Natural killer cell (primary cell): ENCODE data around the gene ATP12A. TPM values are rescaled to one million over a fixed set of nuclear protein-coding genes. Genes with fewer than 3 reads are reported as not detected.
"Not testable (repeated sequence)": the region's sequence is repeated elsewhere in the genome, so short reads cannot be mapped to it uniquely, and the experiment has no call there.

Experiments
- ATAC-seq, 3 donors: fragments of 150-1000 bp in 2 of 3; fragments of 200-7000 bp in 1 of 3; cut with Tn5 transposase; 1 replicate in 1 of 3; 2 replicates in 2 of 3; pipeline ENCODE4 v1.10.0; 2021; ENCODE audit warnings: mild to moderate bottlenecking in 2 of 3, moderate library complexity in 2 of 3
- DNase-seq, 2 donors: peaks; one replicate each; pipeline versions ENCODE4 v3.0.0 to v3.0.0-alpha.2; 2013 to 2021; ENCODE audit warnings: mixed read lengths in 1 of 2
- H3K27ac ChIP-seq: one replicate; pipeline ENCODE4 v1.5.1; 2013; ENCODE audit warnings: mild to moderate bottlenecking, low read length
- H3K27me3 ChIP-seq: one replicate; pipeline ENCODE4 v1.6.1; 2013; ENCODE audit warnings: low read length; ENCODE audit not compliant: control insufficient read depth, insufficient read depth
- H3K36me3 ChIP-seq: one replicate; pipeline ENCODE4 v1.6.1; 2013; ENCODE audit warnings: low read length; ENCODE audit not compliant: control insufficient read depth, insufficient read depth
- H3K4me1 ChIP-seq: one replicate; pipeline ENCODE4 v1.6.1; 2013; ENCODE audit warnings: low read length; ENCODE audit not compliant: control insufficient read depth, insufficient read depth
- H3K4me3 ChIP-seq: one replicate; pipeline ENCODE4 v1.5.1; 2013; ENCODE audit warnings: low read length
- H3K9me3 ChIP-seq: one replicate; pipeline ENCODE4 v1.6.1; 2013; ENCODE audit warnings: low read length; ENCODE audit not compliant: control insufficient read depth, insufficient read depth
- H3K27ac Mint-ChIP-seq, 2 donors: one replicate each; pipeline ENCODE4 v1.8.0; 2022; ENCODE audit warnings: mild to moderate bottlenecking in 2 of 2, mixed read lengths in 2 of 2, moderate library complexity in 1 of 2
- H3K27me3 Mint-ChIP-seq, 2 donors: one replicate each; pipeline ENCODE4 v1.8.0; 2022; ENCODE audit warnings: low read depth in 2 of 2, mixed read lengths in 2 of 2
- H3K36me3 Mint-ChIP-seq: one replicate; pipeline ENCODE4 v1.8.0; 2022; ENCODE audit warnings: mixed read lengths
- H3K4me1 Mint-ChIP-seq, 2 donors: one replicate each; pipeline ENCODE4 v1.8.0; 2022; ENCODE audit warnings: mixed read lengths in 2 of 2
- H3K4me3 Mint-ChIP-seq: one replicate; pipeline ENCODE4 v1.8.0; 2022; ENCODE audit warnings: mild to moderate bottlenecking, moderate library complexity, mixed read lengths
- H3K9me3 Mint-ChIP-seq, 2 donors: one replicate each; pipeline ENCODE4 v1.8.0; 2022; ENCODE audit warnings: mixed read lengths in 2 of 2
- CTCF ChIP-seq: fragments of 200-600 bp; IDR thresholded peaks from one replicate; pipeline ENCODE4 v1.8.0; 2022; ENCODE audit warnings: antibody characterized with exemption
- WGBS: methylation state at CpG from one replicate; pipeline ENCODE4 v1.1.7; 2013; ENCODE audit warnings: missing lambda C conversion rate; ENCODE audit not compliant: insufficient coverage; 5-methylcytosine and 5-hydroxymethylcytosine counted together
- intact Hi-C: fragments of 100-400 bp; cut with micrococcal nuclease; formaldehyde crosslinking; loops from one replicate; pipeline ENCODE4 v1.14.2; 2022
- total RNA-seq, 4 donors: library from RNA; stranded (reverse); fragments of 120-200 nt in 1 of 4; gene quantifications; one replicate each; pipeline versions ENCODE4 v1.2.3 to v1.2.4, GENCODE V29; 2013 to 2022

The ATP12A gene
- total RNA-seq, 3 donors from 2014 or later (not counting 1 experiment from before 2014, with no cell fraction given) = not detected

GRCh38 chr13:24724714-24725113 is 44.5 kb downstream of the ATP12A start:
- H3K27ac Mint-ChIP-seq = no peak overlapping the region
- Histone ChIP-seq H3K27me3 (no peaks in the 10 kb centered on the region), H3K9me3 (no peaks in the 10 kb centered on the region), H3K36me3 (no peaks in the 10 kb centered on the region), H3K4me1 (peaks cover 3% of the 10 kb centered on the region), H3K4me3 (no peak overlapping the region), H3K27ac (no peak overlapping the region)
- H3K27me3 Mint-ChIP-seq = peaks cover 13 to 15% of the 10 kb centered on the region in 2 donors
- WGBS = 77% methylated on average over 2 of the region's 2 CpGs
- H3K9me3 Mint-ChIP-seq = no peaks in the 10 kb centered on the region
- no peaks in the 10 kb centered on the region for H3K4me1 Mint-ChIP-seq
- H3K36me3 Mint-ChIP-seq = no peaks in the 10 kb centered on the region
- no peak for ATAC-seq
- H3K4me3 Mint-ChIP-seq = no peak overlapping the region
- intact Hi-C loops = loop anchor here (5.0 to 10.0 kb wide), 3 partner anchors 52 to 212 kb away; partner anchors contain the start of gene PARP4
- no peak for DNase-seq
- no peak for TF ChIP-seq CTCF

- H3K36me3 ChIP-seq = no peaks in the 10 kb centered on the region
- WGBS = 86% methylated on average over 5 of the region's 5 CpGs
- no peak for DNase-seq
- Mint-ChIP-seq H3K4me3 (no peak overlapping the region), H3K36me3 (no peaks in the 10 kb centered on the region), H3K4me1 (no peaks in the 10 kb centered on the region), H3K27me3 (peaks cover 10 to 13% of the 10 kb centered on the region in 2 donors), H3K27ac (no peak overlapping the region), H3K9me3 (no peaks in the 10 kb centered on the region)
- intact Hi-C loops = loop anchor here (5.0 to 10.0 kb wide), 3 partner anchors 53 to 213 kb away; partner anchors contain the start of gene PARP4
- H3K9me3 ChIP-seq = no peaks in the 10 kb centered on the region
- H3K4me1 ChIP-seq = peaks cover 3% of the 10 kb centered on the region
- ATAC-seq = no peak
- H3K27me3 ChIP-seq = no peaks in the 10 kb centered on the region
- H3K4me3 ChIP-seq = no peak overlapping the region
- no peak for TF ChIP-seq CTCF
- H3K27ac ChIP-seq = no peak overlapping the region
Measured at GRCh38 chr13:24725379-24725778, 45.2 kb downstream of the ATP12A start.

- peak; percentile 93 for TF ChIP-seq CTCF
- Mint-ChIP-seq H3K9me3 (peaks cover 0 to 4% of the 10 kb centered on the region in 2 donors), H3K27ac (no peak overlapping the region), H3K4me1 (no peaks in the 10 kb centered on the region), H3K36me3 (no peaks in the 10 kb centered on the region), H3K4me3 (no peak overlapping the region), H3K27me3 (peaks cover 9 to 15% of the 10 kb centered on the region in 2 donors)
- intact Hi-C loops = loop anchor here (1.0 to 10.0 kb wide), 4 partner anchors 56 to 216 kb away; partner anchors contain the start of gene PARP4
- Histone ChIP-seq H3K9me3 (no peaks in the 10 kb centered on the region), H3K4me1 (peaks cover 3% of the 10 kb centered on the region), H3K27me3 (no peaks in the 10 kb centered on the region), H3K4me3 (no peak overlapping the region), H3K27ac (no peak overlapping the region), H3K36me3 (no peaks in the 10 kb centered on the region)
- WGBS = 62% methylated on average over 20 of the region's 24 CpGs
- DNase-seq = peak; percentile 58 to 92
- ATAC-seq = peak; percentile 97 to 100 (median 99)
Measured at GRCh38 chr13:24727731-24728601, 47.8 kb downstream of the ATP12A start.

- H3K4me3 ChIP-seq, H3K36me3 Mint-ChIP-seq, H3K9me3 Mint-ChIP-seq, H3K4me1 Mint-ChIP-seq, H3K27me3 Mint-ChIP-seq, intact Hi-C loops, H3K9me3 ChIP-seq, DNase-seq, ATAC-seq, H3K27ac ChIP-seq, H3K36me3 ChIP-seq, H3K27ac Mint-ChIP-seq, H3K4me3 Mint-ChIP-seq, H3K4me1 ChIP-seq, H3K27me3 ChIP-seq: not testable (repeated sequence)
- 80% methylated on average over 4 of the region's 4 CpGs for WGBS
Measured at GRCh38 chr13:24730873-24731567, 50.8 kb downstream of the ATP12A start.
